H1 (cell line): ENCODE measurements around the gene NPR2. TPM values are rescaled to one million over a fixed set of nuclear protein-coding genes. Genes with fewer than 3 reads are reported as not detected.

Experiments
- ASH2L ChIP-seq: fragments of 200-600, 300-600 bp; sonication (generic); IDR thresholded peaks from one replicate; pipeline ENCODE4 v1.7.1; 2017; ENCODE audit warnings: low read length
- CBX8 ChIP-seq: fragments of 300-800, 300-1000 bp; sonication (generic); IDR thresholded peaks from 2 replicates; pipeline ENCODE4 v1.7.1; 2016; ENCODE audit warnings: low read depth, low read length, borderline replicate concordance
- CHD7 ChIP-seq: fragments of 300-600 bp; sonication (generic); IDR thresholded peaks from 2 replicates; pipeline ENCODE4 v1.7.1; 2012; ENCODE audit warnings: low read length, moderate library complexity, mild to moderate bottlenecking, inconsistent platforms; ENCODE audit not compliant: insufficient replicate concordance
- E2F6 ChIP-seq: IDR thresholded peaks from 2 replicates; pipeline ENCODE4 v1.6.1; 2012; ENCODE audit warnings: inconsistent platforms
- GABPA ChIP-seq: IDR thresholded peaks from 2 replicates; pipeline ENCODE4 v1.6.1; 2011; ENCODE audit warnings: mild to moderate bottlenecking, low read length, moderate library complexity, borderline replicate concordance; ENCODE audit not compliant: insufficient read depth
- HDAC2 ChIP-seq, 2 experiments: fragments of 300-600 bp in 1 of 2; sonication (generic) in 1 of 2; IDR thresholded peaks; 2 replicates each; pipeline ENCODE4 v1.6.1; 2011 to 2012; ENCODE audit warnings: low read depth in 2 of 2, low read length in 2 of 2, mild to moderate bottlenecking in 2 of 2, moderate library complexity in 2 of 2, borderline replicate concordance in 1 of 2, inconsistent platforms in 1 of 2
- JUND ChIP-seq: IDR thresholded peaks from 2 replicates; pipeline ENCODE4 v1.6.1; 2011; ENCODE audit warnings: mild to moderate bottlenecking, improper control_type of control experiment, low read length
- NRF1 ChIP-seq: IDR thresholded peaks from 2 replicates; pipeline ENCODE4 v1.6.1; 2011; ENCODE audit warnings: mild to moderate bottlenecking, low read depth, low read length, improper control_type of control experiment
- POLR2AphosphoS5 ChIP-seq: IDR thresholded peaks from 2 replicates; pipeline ENCODE4 v1.6.1; 2011; ENCODE audit warnings: low read depth, low read length
- SIX5 ChIP-seq: IDR thresholded peaks from 2 replicates; pipeline ENCODE4 v1.6.1; 2011; ENCODE audit warnings: mild to moderate bottlenecking, low read depth, low read length
- SRF ChIP-seq: IDR thresholded peaks from 2 replicates; pipeline ENCODE4 v1.6.1; 2011; ENCODE audit warnings: mild to moderate bottlenecking, low read depth, low read length, moderate library complexity
- TBP ChIP-seq: IDR thresholded peaks from 2 replicates; pipeline ENCODE4 v1.6.1; 2011; ENCODE audit warnings: low read depth, low read length, improper control_type of control experiment
- polyA plus RNA-seq, 7 experiments: library from polyadenylated mRNA; depleted of rRNA in 3 of 7; stranded (reverse) in 5 of 7; unstranded in 2 of 7; fragments of >200 nt in 5 of 7; fragments of 200-250 nt in 2 of 7; gene quantifications; 1 replicate in 5 of 7; 2 replicates in 1 of 7; 4 replicates in 1 of 7; pipeline versions ENCODE4 v1.2.1 to v1.2.3, GENCODE V29; 2011 to 2013; ENCODE audit warnings: missing spikeins in 2 of 7, mixed read lengths in 2 of 7
- total RNA-seq: library from RNA; stranded (reverse); fragmentation: NEBNext Ultra II Directional; extraction: Animal tissue kit (Norgen Biotek cat#: 25700); gene quantifications from 2 replicates; pipeline ENCODE4 v1.2.1, GENCODE V29; 2021

NPR2 gene
- total and polyA plus RNA-seq, 2 of the 8 experiments (the other 6 are each of a cell fraction or from before 2014, with no cell fraction given): 11.0 to 17.0 TPM

- TF ChIP-seq CHD7 (no peak), ASH2L (no peak), GABPA (no peak), SRF (no peak), POLR2AphosphoS5 (no peak), JUND (no peak), CBX8 (no peak), E2F6 (no peak), HDAC2 (IDR thresholded peaks at IDR 0.05; ENCODE audit: borderline replicate concordance in 1 of 2, low read depth in 2 of 2, low read length in 2 of 2) (no peak), NRF1 (no peak), SIX5 (no peak), TBP (no peak)
Observed at GRCh38 chr9:35835766-35836165, 44.4 kb downstream of the NPR2 start (continued).
